ENCODE data around the gene RIPOR3.
"Not testable (repeated sequence)": the region's sequence is repeated elsewhere in the genome, so short reads cannot be mapped to it uniquely, and the experiment has no call there.

RIPOR3 gene

GRCh38 chr20:50629670-50630045 is 61.7 kb downstream of the RIPOR3 start:
- no CpG with 5 or more reads among the region's 7 CpGs for WGBS (ENCODE audit: insufficient coverage, insufficient read length)
- Histone ChIP-seq H3K27me3 (ENCODE audit: control insufficient read depth, insufficient read depth, low read length) (no peaks in the 10 kb centered on the region), H3K4me1 (ENCODE audit: control insufficient read depth, insufficient read depth, low read length) (peaks cover 1% of the 10 kb centered on the region; the same call in 1 of the 2 replicates), H3K27ac (ENCODE audit: low read length) (no peak overlapping the region), H3K9me3 (ENCODE audit: control insufficient read depth, insufficient read depth, low read length) (no peaks in the 10 kb centered on the region), H3K36me3 (ENCODE audit: control insufficient read depth, insufficient read depth, low read length) (no peaks in the 10 kb centered on the region), H3K4me3 (ENCODE audit: low read length) (no peak overlapping the region)
- DNase-seq (ENCODE audit: low read depth, low spot score) = no peak

- no peak for DNase-seq (ENCODE audit: low read depth, low spot score)
- no peak overlapping the region for H3K4me3 ChIP-seq (ENCODE audit: low read length)
- H3K9me3 ChIP-seq (ENCODE audit: control insufficient read depth, insufficient read depth, low read length) = no peaks in the 10 kb centered on the region
- WGBS (ENCODE audit: insufficient coverage, insufficient read length) = no CpG with 5 or more reads among the region's 16 CpGs
- H3K27me3 ChIP-seq (ENCODE audit: control insufficient read depth, insufficient read depth, low read length) = no peaks in the 10 kb centered on the region
- H3K4me1 ChIP-seq (ENCODE audit: control insufficient read depth, insufficient read depth, low read length) = peaks cover 1% of the 10 kb centered on the region; the same call in 1 of the 2 replicates
- no peaks in the 10 kb centered on the region for H3K36me3 ChIP-seq (ENCODE audit: control insufficient read depth, insufficient read depth, low read length)
- no peak overlapping the region for H3K27ac ChIP-seq (ENCODE audit: low read length)
Measured at GRCh38 chr20:50628853-50629669, 62.3 kb downstream of the RIPOR3 start.

- H3K4me3 ChIP-seq (ENCODE audit: low read length) = no peak overlapping the region
- WGBS (ENCODE audit: insufficient coverage, insufficient read length) = no CpG with 5 or more reads among the region's 11 CpGs
- H3K27ac ChIP-seq (ENCODE audit: low read length) = no peak overlapping the region
- 0 out of 2 replicates have a peak, but pooled peaks cover 1% of the 10 kb centered on the region for H3K4me1 ChIP-seq (ENCODE audit: control insufficient read depth, insufficient read depth, low read length)
- DNase-seq (ENCODE audit: low read depth, low spot score) = no peak
- H3K27me3 ChIP-seq (ENCODE audit: control insufficient read depth, insufficient read depth, low read length) = no peaks in the 10 kb centered on the region
- no peaks in the 10 kb centered on the region for H3K36me3 ChIP-seq (ENCODE audit: control insufficient read depth, insufficient read depth, low read length)
- no peaks in the 10 kb centered on the region for H3K9me3 ChIP-seq (ENCODE audit: control insufficient read depth, insufficient read depth, low read length)
Measured at GRCh38 chr20:50628332-50628731, 63.0 kb downstream of the RIPOR3 start.

- H3K9me3 ChIP-seq (ENCODE audit: control insufficient read depth, insufficient read depth, low read length) = no peaks in the 10 kb centered on the region
- no CpG with 5 or more reads among the region's 9 CpGs for WGBS (ENCODE audit: insufficient coverage, insufficient read length)
Measured at GRCh38 chr20:50627747-50628146, 63.6 kb downstream of the RIPOR3 start.

GRCh38 chr20:50625986-50626677 is 65.2 kb downstream of the RIPOR3 start:
- no peak for DNase-seq (ENCODE audit: low read depth, low spot score)
- H3K27me3 ChIP-seq (ENCODE audit: control insufficient read depth, insufficient read depth, low read length) = no peaks in the 10 kb centered on the region
- no CpG with 5 or more reads among the region's 15 CpGs for WGBS (ENCODE audit: insufficient coverage, insufficient read length)
- no peak overlapping the region for H3K4me3 ChIP-seq (ENCODE audit: low read length)
- H3K27ac ChIP-seq (ENCODE audit: low read length) = no peak overlapping the region
- no peaks in the 10 kb centered on the region for H3K9me3 ChIP-seq (ENCODE audit: control insufficient read depth, insufficient read depth, low read length)
- no peaks in the 10 kb centered on the region for H3K36me3 ChIP-seq (ENCODE audit: control insufficient read depth, insufficient read depth, low read length)
- 0 out of 2 replicates have a peak, but pooled peaks cover 1% of the 10 kb centered on the region for H3K4me1 ChIP-seq (ENCODE audit: control insufficient read depth, insufficient read depth, low read length)

More at GRCh38 chr20:50627747-50628146, 63.6 kb downstream of the RIPOR3 start:
- Histone ChIP-seq H3K4me3 (ENCODE audit: low read length) (no peak overlapping the region), H3K27ac (ENCODE audit: low read length) (no peak overlapping the region), H3K36me3 (ENCODE audit: control insufficient read depth, insufficient read depth, low read length) (no peaks in the 10 kb centered on the region), H3K4me1 (ENCODE audit: control insufficient read depth, insufficient read depth, low read length) (0 out of 2 replicates have a peak, but pooled peaks cover 1% of the 10 kb centered on the region), H3K27me3 (ENCODE audit: control insufficient read depth, insufficient read depth, low read length) (no peaks in the 10 kb centered on the region)
- no peak for DNase-seq (ENCODE audit: low read depth, low spot score)

GRCh38 chr20:50624351-50625016 is 66.9 kb downstream of the RIPOR3 start:
- Histone ChIP-seq H3K27me3 (ENCODE audit: control insufficient read depth, insufficient read depth, low read length) (no peaks in the 10 kb centered on the region), H3K9me3 (ENCODE audit: control insufficient read depth, insufficient read depth, low read length) (no peaks in the 10 kb centered on the region), H3K36me3 (ENCODE audit: control insufficient read depth, insufficient read depth, low read length) (no peaks in the 10 kb centered on the region), H3K4me1 (ENCODE audit: control insufficient read depth, insufficient read depth, low read length) (0 out of 2 replicates have a peak, but pooled peaks cover 1% of the 10 kb centered on the region), H3K4me3 (ENCODE audit: low read length) (no peak overlapping the region), H3K27ac (ENCODE audit: low read length) (no peak overlapping the region)
- no CpG with 5 or more reads among the region's 18 CpGs for WGBS (ENCODE audit: insufficient coverage, insufficient read length)
- no peak for DNase-seq (ENCODE audit: low read depth, low spot score)

- Histone ChIP-seq H3K4me3 (ENCODE audit: low read length) (no peak overlapping the region), H3K27me3 (ENCODE audit: control insufficient read depth, insufficient read depth, low read length) (no peaks in the 10 kb centered on the region), H3K4me1 (ENCODE audit: control insufficient read depth, insufficient read depth, low read length) (0 out of 2 replicates have a peak, but pooled peaks cover 1% of the 10 kb centered on the region), H3K27ac (ENCODE audit: low read length) (no peak overlapping the region), H3K36me3 (ENCODE audit: control insufficient read depth, insufficient read depth, low read length) (no peaks in the 10 kb centered on the region), H3K9me3 (ENCODE audit: control insufficient read depth, insufficient read depth, low read length) (no peaks in the 10 kb centered on the region)
- DNase-seq (ENCODE audit: low read depth, low spot score) = no peak
- WGBS (ENCODE audit: insufficient coverage, insufficient read length) = no CpG with 5 or more reads among the region's 4 CpGs
Measured at GRCh38 chr20:50621068-50621665, 70.2 kb downstream of the RIPOR3 start.

- H3K9me3 ChIP-seq (ENCODE audit: control insufficient read depth, insufficient read depth, low read length); H3K27me3 ChIP-seq (ENCODE audit: control insufficient read depth, insufficient read depth, low read length); H3K27ac ChIP-seq (ENCODE audit: low read length); H3K4me1 ChIP-seq (ENCODE audit: control insufficient read depth, insufficient read depth, low read length); DNase-seq (ENCODE audit: low read depth, low spot score); H3K36me3 ChIP-seq (ENCODE audit: control insufficient read depth, insufficient read depth, low read length); H3K4me3 ChIP-seq (ENCODE audit: low read length): not testable (repeated sequence)
- no CpG with 5 or more reads among the region's 9 CpGs for WGBS (ENCODE audit: insufficient coverage, insufficient read length)
Measured at GRCh38 chr20:50620459-50620858, 70.9 kb downstream of the RIPOR3 start.

GRCh38 chr20:50618537-50618936 is 72.8 kb downstream of the RIPOR3 start:
- Histone ChIP-seq H3K9me3 (ENCODE audit: control insufficient read depth, insufficient read depth, low read length) (no peaks in the 10 kb centered on the region), H3K4me1 (ENCODE audit: control insufficient read depth, insufficient read depth, low read length) (no peaks in the 10 kb centered on the region), H3K4me3 (ENCODE audit: low read length) (no peak overlapping the region), H3K36me3 (ENCODE audit: control insufficient read depth, insufficient read depth, low read length) (no peaks in the 10 kb centered on the region), H3K27me3 (ENCODE audit: control insufficient read depth, insufficient read depth, low read length) (no peaks in the 10 kb centered on the region), H3K27ac (ENCODE audit: low read length) (no peak overlapping the region)
- DNase-seq (ENCODE audit: low read depth, low spot score) = no peak
- no CpG with 5 or more reads among the region's 1 CpG for WGBS (ENCODE audit: insufficient coverage, insufficient read length)

GRCh38 chr20:50617022-50617421 is 74.3 kb downstream of the RIPOR3 start:
- H3K27me3 ChIP-seq (ENCODE audit: control insufficient read depth, insufficient read depth, low read length) = no peaks in the 10 kb centered on the region
- no peaks in the 10 kb centered on the region for H3K4me1 ChIP-seq (ENCODE audit: control insufficient read depth, insufficient read depth, low read length)
- no peak overlapping the region for H3K27ac ChIP-seq (ENCODE audit: low read length)
- DNase-seq (ENCODE audit: low read depth, low spot score) = no peak
- no peaks in the 10 kb centered on the region for H3K9me3 ChIP-seq (ENCODE audit: control insufficient read depth, insufficient read depth, low read length)
- no peak overlapping the region for H3K4me3 ChIP-seq (ENCODE audit: low read length)
- no CpG with 5 or more reads among the region's 5 CpGs for WGBS (ENCODE audit: insufficient coverage, insufficient read length)
- H3K36me3 ChIP-seq (ENCODE audit: control insufficient read depth, insufficient read depth, low read length) = no peaks in the 10 kb centered on the region

Data from iPS DF 6.9 (cell line).